Heart right ventricle (tissue), 16 donors: Measurements from ENCODE around the gene PAQR5. TPM values are rescaled to one million over a fixed set of nuclear protein-coding genes. Genes with fewer than 3 reads are reported as not detected.

Experiments
- ATAC-seq, 8 donors: fragments of 200-7000 bp; cut with Tn5 transposase; one replicate each; pipeline ENCODE4 v1.9.1; 2020; ENCODE audit warnings: mild to moderate bottlenecking in 8 of 8, moderate library complexity in 8 of 8, moderate number of reproducible peaks in 1 of 8
- DNase-seq, 2 donors: peaks; one replicate each; pipeline ENCODE4 v3.0.0-alpha.2; 2020
- H3K27ac ChIP-seq, 10 donors: fragments of 200-600 bp; sonication (generic) in 2 of 10; one replicate each; pipeline versions ENCODE4 v1.5.0 to v1.8.0; 2020 to 2022; ENCODE audit warnings: mild to moderate bottlenecking in 3 of 10
- H3K27me3 ChIP-seq, 7 donors: fragments of 200-600 bp; one replicate each; pipeline ENCODE4 v1.8.0; 2021 to 2022; ENCODE audit warnings: mild to moderate bottlenecking in 2 of 7
- H3K36me3 ChIP-seq, 9 donors: fragments of 200-600 bp; sonication (generic) in 1 of 9; one replicate each; pipeline versions ENCODE4 v1.5.0 to v1.8.0; 2020 to 2022; ENCODE audit warnings: mild to moderate bottlenecking in 2 of 9
- H3K4me1 ChIP-seq, 9 donors: fragments of 200-600 bp; sonication (generic) in 1 of 9; one replicate each; pipeline versions ENCODE4 v1.5.0 to v1.8.0; 2020 to 2022; ENCODE audit warnings: mild to moderate bottlenecking in 4 of 9
- H3K4me3 ChIP-seq, 10 donors: fragments of 200-600 bp; sonication (generic) in 2 of 10; one replicate each; pipeline versions ENCODE4 v1.5.0 to v1.8.0; 2020 to 2022; ENCODE audit warnings: mild to moderate bottlenecking in 7 of 10, moderate library complexity in 2 of 10
- H3K9me3 ChIP-seq, 11 donors: fragments of 200-600 bp in 10 of 11; sonication (generic) in 2 of 11; one replicate each; pipeline versions ENCODE4 v1.5.0 to v1.8.0; 2013 to 2022; ENCODE audit warnings: mild to moderate bottlenecking in 2 of 11, control low read depth in 1 of 11, moderate library complexity in 1 of 11
- CTCF ChIP-seq, 9 donors: fragments of 200-600 bp; sonication (generic) in 2 of 9; IDR thresholded peaks; one replicate each; pipeline versions ENCODE4 v1.5.0 to v1.8.0; 2021 to 2022; ENCODE audit warnings: antibody characterized with exemption in 9 of 9, mild to moderate bottlenecking in 5 of 9, moderate library complexity in 1 of 9
- WGBS, 2 donors: extraction: QIAGEN DNeasy Blood & Tissue Kit; methylation state at CpG; one replicate each; pipeline ENCODE4 v1.1.7; 2013; ENCODE audit warnings: inconsistent platforms in 1 of 2; 5-methylcytosine and 5-hydroxymethylcytosine counted together
- intact Hi-C, 10 donors: fragments of 100-400 bp; cut with DNase I; formaldehyde crosslinking; loops; one replicate each; pipeline versions ENCODE4 v1.11.1 to v1.14.2; 2022
- polyA plus RNA-seq, 2 donors: library from polyadenylated mRNA; stranded (reverse); fragments of 200-250 nt; gene quantifications; one replicate each; pipeline ENCODE4 v1.2.3, GENCODE V29; 2013
- total RNA-seq, 10 donors: library from RNA; stranded (reverse); fragmentation: NEBNext Ultra II Directional in 3 of 10; extraction: Animal tissue kit (Norgen Biotek cat#: 25700) in 3 of 10; gene quantifications; one replicate each; pipeline versions ENCODE4 v1.2.1 to v1.2.4, GENCODE V29; 2021 to 2023
- donor health status: Arrhythmogenic right ventricular cardiomyopathy.
- donor health status: ischemic (EF 13 %, LVEDD 7.1; RV severe dilation, severe dysfunction).
- donor health status: healthy with polysubstance abuse.
- donor health status: DM: no; HTN: yes; CAD: no.
- donor health status: DM: no; HTN: no; CAD: no.
- donor health status: ischemic (EF 25% LVEDD 6.9; RV normal size, moderate dysfunction).
- donor health status: ischemic (EF 25% LVEDD 5.7; RV mildly dilated, moderate dysfunction).
- donor health status: healthy.
- donor health status: DM: yes; HTN: yes; CAD: no.
- donor health status: Ischemic cardiomyopathy.
- donor health status: ischemic (EF 35%, LVEDD 5.7; RV mildly dilated, moderate dysfunction).
- donor health status: nonischemic (EF 11% LVEDD 7.7; RV severe dilation, severe dysfunction).
- donor health status: DM: yes; HTN: yes; CAD: no.
- donor health status: PGD.
- donor health status: ischemic (EF 29% LVEDD 5.4; RV normal size, mild dysfunction).
- donor health status: nonischemic (EF 23%, LVEDD 6.1; RV moderate dilation, normal function).

Gene PAQR5
- total and polyA plus RNA-seq, 12 donors, result 0.32 to 1.0 (median 0.60) TPM

- ATAC-seq (no peak), DNase-seq (no peak)
- no peaks in the 10 kb centered on the region for H3K9me3 ChIP-seq
- H3K27me3 ChIP-seq, result peaks cover 0 to 13% (median 10%) of the 10 kb centered on the region in 7 donors
- no peak for TF ChIP-seq CTCF (IDR thresholded peaks at IDR 0.05)
- no peaks in the 10 kb centered on the region for H3K36me3 ChIP-seq
- no peak overlapping the region for H3K27ac ChIP-seq
- H3K4me3 ChIP-seq, result no peak overlapping the region
- WGBS, 2 donors, result 96% methylated on average over 11 of the region's 11 CpGs
- peaks cover 0 to 34% (median 13%) of the 10 kb centered on the region in 9 donors for H3K4me1 ChIP-seq
- intact Hi-C loops, result no loop called here
Measured at GRCh38 chr15:69293741-69294615, 4.7 kb upstream of the PAQR5 start.

GRCh38 chr15:69296606-69297005 lies 2.1 kb upstream of the PAQR5 start:
- Histone ChIP-seq H3K27me3 (peaks cover 0 to 32% (median 26%) of the 10 kb centered on the region in 7 donors), H3K9me3 (no peaks in the 10 kb centered on the region), H3K27ac (no peak overlapping the region), H3K4me1 (peaks cover 0 to 22% (median 11%) of the 10 kb centered on the region in 9 donors), H3K36me3 (no peaks in the 10 kb centered on the region), H3K4me3 (no peak overlapping the region)
- no peak for TF ChIP-seq CTCF (IDR thresholded peaks at IDR 0.05)
- DNase-seq, result no peak
- intact Hi-C loops, result no loop called here
- WGBS, 2 donors, result 89 to 92% methylated on average over 6 of the region's 6 CpGs
- ATAC-seq, result no peak

GRCh38 chr15:69297642-69298353 lies 914 bp upstream of the PAQR5 start:
- TF ChIP-seq CTCF (IDR thresholded peaks at IDR 0.05), result no peak
- Histone ChIP-seq H3K4me1 (peaks cover 0 to 22% (median 11%) of the 10 kb centered on the region in 9 donors), H3K27me3 (peaks cover 0 to 41% (median 26%) of the 10 kb centered on the region in 7 donors), H3K4me3 (peak overlapping the region in 4 of 10 donors; percentile 56 to 72 (median 61)), H3K27ac (peak overlapping the region in 1 of 10 donors; percentile 24), H3K36me3 (no peaks in the 10 kb centered on the region), H3K9me3 (no peaks in the 10 kb centered on the region)
- ATAC-seq (no peak), DNase-seq (no peak)
- 92 to 93% methylated on average over 10 of the region's 10 CpGs for WGBS, 2 donors
- intact Hi-C loops, result no loop called here

GRCh38 chr15:69298354-69298696 lies 387 bp upstream of the PAQR5 start:
- peak in 5 of 8 donors; percentile 9 to 50 (median 27) for ATAC-seq
- TF ChIP-seq CTCF (IDR thresholded peaks at IDR 0.05), result no peak
- DNase-seq, result peak in 1 of 2 donors; percentile 22
- peak overlapping the region in 2 of 10 donors; percentile 24 to 39 for H3K27ac ChIP-seq
- H3K27me3 ChIP-seq, result peaks cover 0 to 41% (median 26%) of the 10 kb centered on the region in 7 donors
- WGBS, 2 donors, result 40 to 45% methylated on average over 15 of the region's 15 CpGs
- no peaks in the 10 kb centered on the region for H3K9me3 ChIP-seq
- peak overlapping the region in 9 of 10 donors; percentile 55 to 72 (median 60) for H3K4me3 ChIP-seq
- no peaks in the 10 kb centered on the region for H3K36me3 ChIP-seq
- peaks cover 0 to 22% (median 11%) of the 10 kb centered on the region in 9 donors for H3K4me1 ChIP-seq
- intact Hi-C loops, result no loop called here
